NCI-H774 (cell line): ENCODE results near the gene AP2M1.

ENCODE experiments used
- DNase-seq: peaks from one replicate; lab custom pipeline; 2025; lab: John Stamatoyannopoulos, UW

The AP2M1 gene

GRCh38 chr3:184180165-184180564 lies 5.5 kb downstream of the AP2M1 start:
- no peak for DNase-seq

GRCh38 chr3:184181596-184181995 lies 6.9 kb downstream of the AP2M1 start:
- DNase-seq: no peak

- DNase-seq: no peak
Measured at GRCh38 chr3:184183679-184184078, 9.0 kb downstream of the AP2M1 start.

GRCh38 chr3:184184546-184185230 lies 10.0 kb downstream of the AP2M1 start:
- DNase-seq: no peak

GRCh38 chr3:184185461-184186183 lies 11.0 kb downstream of the AP2M1 start:
- DNase-seq: peak; percentile 100

- no peak for DNase-seq
Measured at GRCh38 chr3:184186184-184186901, 11.7 kb downstream of the AP2M1 start, which contains the start of gene ABCF3. ABCF3 (plus strand) TSS chr3:184186199; CDS start chr3:184186208, 9 bp downstream.

GRCh38 chr3:184186902-184187207 lies 12.2 kb downstream of the AP2M1 start:
- no peak for DNase-seq

GRCh38 chr3:184188080-184188479 lies 13.4 kb downstream of the AP2M1 start:
- DNase-seq: no peak

- no peak for DNase-seq
Measured at GRCh38 chr3:184189421-184189820, 14.8 kb downstream of the AP2M1 start.

- no peak for DNase-seq
Measured at GRCh38 chr3:184192889-184193288, 18.2 kb downstream of the AP2M1 start.

- DNase-seq: no peak
Measured at GRCh38 chr3:184193991-184194539, 19.4 kb downstream of the AP2M1 start.

- peak; percentile 41 for DNase-seq
Measured at GRCh38 chr3:184196536-184196935, 21.9 kb downstream of the AP2M1 start.

- DNase-seq: no peak
Measured at GRCh38 chr3:184198509-184198908, 23.9 kb downstream of the AP2M1 start.

- DNase-seq: no peak
Measured at GRCh38 chr3:184200825-184201224, 26.2 kb downstream of the AP2M1 start.

GRCh38 chr3:184203526-184203925 lies 28.9 kb downstream of the AP2M1 start:
- DNase-seq: no peak

GRCh38 chr3:184209146-184209923 lies 34.7 kb downstream of the AP2M1 start:
- DNase-seq: no peak

GRCh38 chr3:184211297-184211696 lies 36.6 kb downstream of the AP2M1 start:
- no peak for DNase-seq

- DNase-seq: no peak
Measured at GRCh38 chr3:184211718-184212117, 37.1 kb downstream of the AP2M1 start.

- no peak for DNase-seq
Measured at GRCh38 chr3:184218814-184219213, 44.2 kb downstream of the AP2M1 start.

- DNase-seq: no peak
Measured at GRCh38 chr3:184222521-184222920, 47.9 kb downstream of the AP2M1 start.

- no peak for DNase-seq
Measured at GRCh38 chr3:184223946-184224345, 49.3 kb downstream of the AP2M1 start.

GRCh38 chr3:184227481-184227935 lies 52.9 kb downstream of the AP2M1 start:
- DNase-seq: peak; percentile 52
